Fibroblast of the aortic adventitia (primary cell): Measurements from ENCODE around the gene POP4. TPM values are rescaled to one million over a fixed set of nuclear protein-coding genes. Genes with fewer than 3 reads are reported as not detected.

Experiments
- DNase-seq: peaks from one replicate; pipeline ENCODE4 v3.0.0-alpha.2; 2010; ENCODE audit warnings: low read depth
- H3K4me3 ChIP-seq: 2 replicates; pipeline ENCODE4 v1.5.1; 2011; ENCODE audit warnings: low read depth, mild to moderate bottlenecking, control low read depth, low read length, moderate library complexity
- total RNA-seq: library from RNA; depleted of rRNA; stranded (reverse); fragments of >200 nt; gene quantifications from 2 replicates; pipeline ENCODE4 v1.2.3, GENCODE V29; 2012; ENCODE audit warnings: low replicate concordance
- TF ChIP-seq, protein P1 (sequence below): IDR thresholded peaks from 2 replicates; pipeline ENCODE4 v1.5.1; 2011; ENCODE audit warnings: mild to moderate bottlenecking, low read length, control low read depth, inconsistent platforms; ENCODE audit not compliant: insufficient read depth

The POP4 gene
- total RNA-seq, 1 donor, result 76.6 TPM

DNA sequence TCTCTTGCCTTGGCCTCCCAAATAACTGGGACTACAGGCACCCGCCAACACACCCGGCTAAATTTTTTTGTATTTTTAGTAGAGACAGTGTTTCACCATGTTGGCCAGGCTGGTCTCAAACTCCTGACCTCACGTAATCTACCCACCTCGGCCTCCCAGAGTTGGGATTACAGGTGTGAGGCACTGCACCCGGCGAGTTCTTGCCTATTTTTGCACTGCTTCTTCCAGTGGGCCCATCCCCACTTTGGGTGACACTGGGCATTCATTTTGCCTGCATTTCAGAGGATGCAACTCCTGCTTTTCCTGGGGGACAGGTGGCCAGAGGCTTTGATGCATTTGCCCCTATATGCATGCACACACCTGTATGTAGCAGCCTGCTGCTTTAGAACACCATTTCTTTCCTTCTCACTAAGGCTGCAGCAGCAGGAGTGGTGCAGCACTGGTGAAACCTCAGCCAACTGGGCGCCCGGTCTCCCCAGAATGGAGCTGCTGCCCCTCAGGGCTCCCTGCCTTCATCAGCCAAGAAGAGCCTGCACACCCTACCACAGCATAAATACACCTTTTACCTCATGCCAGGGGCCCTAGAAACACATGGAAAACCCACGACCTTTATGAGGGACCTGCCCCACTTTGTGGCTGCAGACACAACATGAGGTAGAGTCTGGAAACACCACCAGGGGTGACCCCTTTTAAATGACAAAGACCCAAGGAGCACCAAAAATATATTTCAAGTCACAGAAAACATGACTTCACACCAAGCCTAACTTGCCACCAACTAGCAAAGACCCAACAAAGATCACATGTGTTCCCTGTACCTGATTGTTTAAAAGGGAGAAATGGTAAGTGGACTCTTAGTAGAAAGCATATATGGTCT, 36.8 kb upstream of the POP4 start:
- TF ChIP-seq, protein P1, sequence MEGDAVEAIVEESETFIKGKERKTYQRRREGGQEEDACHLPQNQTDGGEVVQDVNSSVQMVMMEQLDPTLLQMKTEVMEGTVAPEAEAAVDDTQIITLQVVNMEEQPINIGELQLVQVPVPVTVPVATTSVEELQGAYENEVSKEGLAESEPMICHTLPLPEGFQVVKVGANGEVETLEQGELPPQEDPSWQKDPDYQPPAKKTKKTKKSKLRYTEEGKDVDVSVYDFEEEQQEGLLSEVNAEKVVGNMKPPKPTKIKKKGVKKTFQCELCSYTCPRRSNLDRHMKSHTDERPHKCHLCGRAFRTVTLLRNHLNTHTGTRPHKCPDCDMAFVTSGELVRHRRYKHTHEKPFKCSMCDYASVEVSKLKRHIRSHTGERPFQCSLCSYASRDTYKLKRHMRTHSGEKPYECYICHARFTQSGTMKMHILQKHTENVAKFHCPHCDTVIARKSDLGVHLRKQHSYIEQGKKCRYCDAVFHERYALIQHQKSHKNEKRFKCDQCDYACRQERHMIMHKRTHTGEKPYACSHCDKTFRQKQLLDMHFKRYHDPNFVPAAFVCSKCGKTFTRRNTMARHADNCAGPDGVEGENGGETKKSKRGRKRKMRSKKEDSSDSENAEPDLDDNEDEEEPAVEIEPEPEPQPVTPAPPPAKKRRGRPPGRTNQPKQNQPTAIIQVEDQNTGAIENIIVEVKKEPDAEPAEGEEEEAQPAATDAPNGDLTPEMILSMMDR, result no peak
- no peak overlapping the region for H3K4me3 ChIP-seq
- no peak for DNase-seq

DNA sequence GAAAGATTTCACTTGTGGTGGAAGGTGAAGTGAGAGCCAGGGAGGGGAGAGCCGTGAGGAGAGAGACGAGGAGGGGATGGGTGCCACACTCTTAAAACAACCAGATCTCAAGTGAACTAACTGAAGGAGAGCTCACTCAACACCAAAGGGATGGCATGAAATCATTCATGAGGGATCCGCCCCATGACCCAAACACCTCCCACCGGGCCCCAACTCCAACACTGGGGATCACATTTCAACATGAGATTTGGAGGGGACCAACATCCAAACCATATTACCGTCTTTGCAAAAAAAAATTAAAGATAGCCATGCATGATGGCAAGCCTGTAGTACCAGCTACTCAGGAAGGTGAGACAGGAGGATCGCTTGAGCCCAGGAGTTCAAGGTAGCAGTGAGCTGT, 34.9 kb upstream of the POP4 start:
- no peak overlapping the region for H3K4me3 ChIP-seq
- TF ChIP-seq, protein P1, result no peak
- no peak for DNase-seq

DNA sequence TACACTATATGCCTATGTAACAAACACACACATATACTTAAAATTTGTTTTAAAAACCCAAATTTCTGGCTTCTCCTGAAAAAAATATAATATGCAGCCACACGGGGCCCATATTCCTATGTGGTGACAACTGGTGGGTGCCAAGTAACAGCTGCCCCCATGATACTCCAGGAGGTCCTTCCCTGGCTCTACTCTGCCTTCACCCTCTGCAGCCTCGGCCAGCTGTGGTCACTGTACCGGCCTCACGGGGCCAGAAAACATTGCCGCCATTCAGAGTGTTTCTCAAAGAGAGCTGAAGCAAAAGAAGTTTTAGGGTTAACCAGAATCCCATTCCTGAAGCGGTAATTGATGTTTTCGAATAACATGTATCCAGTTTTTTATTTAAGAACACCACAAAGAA, 32.6 kb upstream of the POP4 start:
- no peak for DNase-seq
- TF ChIP-seq, protein P1, result no peak

DNA sequence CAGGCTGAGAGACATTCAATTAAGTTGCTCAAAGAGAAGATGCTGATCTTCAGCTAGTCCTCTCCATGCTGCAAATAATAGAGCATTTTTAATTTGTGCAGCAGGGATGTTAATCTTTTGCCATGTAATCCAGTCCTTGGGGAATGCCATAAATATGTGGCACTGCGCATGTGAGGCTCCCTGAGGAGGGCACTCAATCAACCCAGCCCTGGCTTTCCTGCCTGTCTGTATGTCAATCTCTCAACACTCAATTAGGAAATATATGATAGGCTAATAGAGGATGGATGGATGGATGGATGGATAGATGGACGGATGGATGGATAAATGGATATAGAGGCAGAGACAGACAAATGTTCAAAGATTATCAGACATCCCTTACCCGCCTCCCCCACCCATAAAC, 31.6 kb upstream of the POP4 start:
- TF ChIP-seq, protein P1, result no peak

More for the DNA sequence above, 32.6 kb upstream of the POP4 start:
- no peak overlapping the region for H3K4me3 ChIP-seq

DNA sequence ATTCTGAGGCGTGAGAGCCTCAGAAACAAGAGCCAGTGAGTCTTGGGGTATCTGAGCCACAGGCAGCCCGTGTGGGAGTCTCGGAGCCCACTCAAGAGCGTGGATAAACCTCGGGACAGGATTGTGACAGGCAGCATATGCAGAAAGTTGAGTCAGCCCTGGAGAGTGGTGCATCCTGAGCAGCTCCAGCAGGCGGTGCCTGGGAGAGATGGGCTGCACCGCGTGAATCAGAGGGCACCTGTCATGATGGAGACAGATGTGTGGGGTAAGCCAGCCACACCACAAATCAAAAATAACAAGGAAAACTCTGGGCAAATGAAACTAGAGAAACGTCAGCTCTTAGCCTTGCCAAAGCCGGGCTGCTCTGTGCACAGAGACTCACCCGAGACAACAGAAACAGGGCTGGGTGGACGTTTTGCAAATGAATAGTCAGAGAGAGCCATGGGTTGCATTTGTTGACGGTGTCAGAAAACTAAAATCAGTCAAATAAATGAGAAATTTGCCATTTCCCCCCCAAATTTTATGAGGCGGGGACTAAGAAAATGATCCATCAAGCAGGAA, 30.0 kb upstream of the POP4 start:
- DNase-seq, result no peak
- TF ChIP-seq, protein P1, result peak; percentile 10
- no peak overlapping the region for H3K4me3 ChIP-seq

More for the DNA sequence above, 31.6 kb upstream of the POP4 start:
- DNase-seq, result no peak
- H3K4me3 ChIP-seq, result no peak overlapping the region

DNA sequence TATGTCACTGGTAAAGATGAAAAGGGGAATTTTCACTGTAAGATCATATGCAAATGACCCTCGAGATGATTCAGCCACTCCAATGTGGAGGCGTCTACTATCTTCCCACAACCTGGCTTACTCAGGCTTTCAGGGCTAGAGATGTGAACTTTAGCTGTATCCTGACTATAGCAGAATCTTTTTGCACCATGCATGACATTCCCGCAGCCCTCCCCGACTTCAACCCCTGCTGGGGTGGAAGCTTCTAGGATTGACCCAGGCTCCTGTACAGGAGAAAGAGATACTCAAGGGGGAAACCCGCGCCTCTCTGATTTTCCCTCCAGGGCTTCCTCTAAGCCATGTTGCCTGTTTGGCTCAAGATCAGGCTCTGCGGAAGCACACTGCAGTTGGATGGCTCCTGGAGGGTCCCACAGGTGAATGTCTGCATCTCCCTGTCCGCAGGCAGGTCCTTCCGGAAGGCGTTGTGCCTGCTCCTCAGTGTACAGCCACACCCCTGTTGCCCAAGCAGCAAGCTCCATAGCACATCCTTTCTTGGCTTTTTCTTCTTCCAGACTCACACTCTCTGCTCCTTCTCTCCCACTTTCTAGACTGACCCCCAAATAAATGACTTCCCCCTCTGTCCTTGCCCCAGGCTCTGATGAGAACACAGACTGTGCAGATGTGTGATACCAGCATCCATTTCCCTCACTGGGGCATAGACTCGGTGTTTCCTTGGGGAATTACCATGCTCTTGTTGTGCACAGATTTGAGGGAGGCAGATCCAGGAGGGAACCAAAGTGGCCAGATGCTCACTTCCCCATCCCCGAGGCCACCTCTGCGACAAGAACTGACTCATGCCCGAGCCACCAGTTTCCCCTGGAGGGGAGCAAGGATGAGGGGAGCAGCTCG, 29.1 kb upstream of the POP4 start:
- DNase-seq, result peak; percentile 5
- no peak overlapping the region for H3K4me3 ChIP-seq
- TF ChIP-seq, protein P1, result no peak
